Adrenal gland (tissue), 12 donors: ENCODE results near the gene ADARB2. TPM values are rescaled to one million over a fixed set of nuclear protein-coding genes. Genes with fewer than 3 reads are reported as not detected.

ENCODE experiments used
- DNase-seq, 7 donors: peaks; one replicate each; pipeline ENCODE4 v3.0.0-alpha.2; 2019 to 2020
- H3K27ac ChIP-seq, 5 donors: fragments of 200-600 bp; sonication (generic) in 4 of 5; 1 replicate in 3 of 5; 2 replicates in 2 of 5; pipeline versions ENCODE4 v1.5.1 to v1.8.0; 2016 to 2020; ENCODE audit warnings: mild to moderate bottlenecking in 1 of 5
- H3K27me3 ChIP-seq: fragments of 200-600 bp; 2 replicates; pipeline ENCODE4 v1.8.0; 2021
- H3K36me3 ChIP-seq, 2 donors: fragments of 200-600 bp; replicated peaks in 1 of 2; 1 replicate in 1 of 2; 2 replicates in 1 of 2; pipeline versions ENCODE4 v1.5.1 to v1.8.0; 2018 to 2022
- H3K4me1 ChIP-seq, 2 donors: fragments of 200-600 bp; replicated peaks in 1 of 2; 1 replicate in 1 of 2; 2 replicates in 1 of 2; pipeline versions ENCODE4 v1.5.1 to v1.8.0; 2018 to 2021
- H3K4me3 ChIP-seq, 4 donors: fragments of 200-600 bp; sonication (generic) in 3 of 4; one replicate each; pipeline ENCODE4 v1.5.1; 2016 to 2018
- H3K9me3 ChIP-seq, 3 donors: fragments of 200-600 bp; sonication (generic) in 1 of 3; replicated peaks in 1 of 3; 1 replicate in 2 of 3; 2 replicates in 1 of 3; pipeline versions ENCODE4 v1.5.1 to v1.8.0; 2016 to 2021
- POLR2A ChIP-seq, 2 donors: fragments of 450-650 bp; IDR thresholded peaks; one replicate each; pipeline ENCODE4 v1.6.1; 2017; ENCODE audit warnings: antibody characterized with exemption in 2 of 2, mild to moderate bottlenecking in 2 of 2, moderate library complexity in 1 of 2
- WGBS, 4 donors: extraction: QIAGEN DNeasy Blood & Tissue Kit in 2 of 4; methylation state at CpG; one replicate each; pipeline versions ENCODE4 v1.1.5 to v1.1.7; 2013 to 2017; 5-methylcytosine and 5-hydroxymethylcytosine counted together
- intact Hi-C, 2 donors: fragments of 100-400 bp; cut with DNase I; formaldehyde crosslinking; loops; one replicate each; pipeline versions ENCODE4 v1.14.1 to v1.15.0; 2022 to 2023
- polyA plus RNA-seq, 3 donors: library from polyadenylated mRNA; stranded (reverse); fragments of 200-250 nt in 2 of 3; fragments of 350-450 nt in 1 of 3; fragmentation: Illumina TruSeq in 1 of 3; extraction: RNeasy Lipid Tissue Mini Kit (QIAGEN cat#74804) in 1 of 3; gene quantifications; one replicate each; pipeline ENCODE4 v1.2.3, GENCODE V29; 2013 to 2014
- total RNA-seq, 9 donors: library from RNA; depleted of rRNA in 4 of 9; stranded (reverse); fragments of >200 nt in 4 of 9; fragments of 120-200 nt in 1 of 9; fragmentation: NEBNext Ultra II Directional in 1 of 9; extraction: Animal tissue kit (Norgen Biotek cat#: 25700) in 1 of 9; gene quantifications; one replicate each; pipeline versions ENCODE4 v1.1.0 to v1.2.4, GENCODE V29; 2013 to 2023
- TF ChIP-seq, protein P1 (sequence below), 6 experiments: fragments of 450-650 bp in 4 of 6; fragments of 200-600 bp in 2 of 6; sonication (generic) in 1 of 6; IDR thresholded peaks; 1 replicate in 5 of 6; 2 replicates in 1 of 6; pipeline versions ENCODE4 v1.5.1 to v1.8.0; 2016 to 2021; ENCODE audit warnings: antibody characterized with exemption in 6 of 6, mild to moderate bottlenecking in 2 of 6, moderate library complexity in 1 of 6
- donor health status: healthy with polysubstance abuse.
- donor health status: Bipolar disorder and iron deficiency.
- donor health status: DM: yes; HTN: yes; CAD: no.
- donor health status: DM: no; HTN: no; CAD: no.
- donor health status: DM: no; HTN: no; CAD: no.
- donor health status: DM: yes; HTN: yes; CAD: no.

ADARB2 gene
- total and polyA plus RNA-seq, 12 donors: 0.14 to 3.1 (median 0.91) TPM

DNA sequence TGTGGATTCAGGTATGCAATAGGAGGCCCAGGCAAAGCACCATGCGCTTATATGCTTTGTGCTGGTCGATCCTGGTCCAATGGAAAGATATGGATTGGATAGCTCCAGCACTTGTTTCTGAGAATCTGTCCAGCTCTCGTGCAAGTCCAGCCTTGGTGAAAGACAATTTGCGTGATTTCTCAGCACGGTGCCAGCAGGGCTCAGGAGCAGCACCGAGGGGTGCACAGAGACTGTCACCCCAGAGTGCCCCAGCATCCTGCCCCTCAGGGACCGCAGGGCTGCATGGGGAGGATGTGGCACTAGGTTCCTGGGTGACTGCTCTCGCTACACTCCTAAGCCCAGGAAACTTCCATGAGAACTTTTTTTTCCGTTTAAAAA lies 455.9 kb downstream of the ADARB2 start:
- Histone ChIP-seq H3K36me3 (no peaks in the 10 kb centered on the region), H3K4me1 (no peaks in the 10 kb centered on the region), H3K9me3 (no peaks in the 10 kb centered on the region), H3K4me3 (no peak overlapping the region), H3K27ac (no peak overlapping the region), H3K27me3 (no peaks in the 10 kb centered on the region)
- intact Hi-C loops: no loop called here
- WGBS, 4 donors: 83 to 85% (median 84%) methylated on average over 9 of the region's 9 CpGs
- no peak for TF ChIP-seq POLR2A (IDR thresholded peaks at IDR 0.05)
- TF ChIP-seq, protein P1, sequence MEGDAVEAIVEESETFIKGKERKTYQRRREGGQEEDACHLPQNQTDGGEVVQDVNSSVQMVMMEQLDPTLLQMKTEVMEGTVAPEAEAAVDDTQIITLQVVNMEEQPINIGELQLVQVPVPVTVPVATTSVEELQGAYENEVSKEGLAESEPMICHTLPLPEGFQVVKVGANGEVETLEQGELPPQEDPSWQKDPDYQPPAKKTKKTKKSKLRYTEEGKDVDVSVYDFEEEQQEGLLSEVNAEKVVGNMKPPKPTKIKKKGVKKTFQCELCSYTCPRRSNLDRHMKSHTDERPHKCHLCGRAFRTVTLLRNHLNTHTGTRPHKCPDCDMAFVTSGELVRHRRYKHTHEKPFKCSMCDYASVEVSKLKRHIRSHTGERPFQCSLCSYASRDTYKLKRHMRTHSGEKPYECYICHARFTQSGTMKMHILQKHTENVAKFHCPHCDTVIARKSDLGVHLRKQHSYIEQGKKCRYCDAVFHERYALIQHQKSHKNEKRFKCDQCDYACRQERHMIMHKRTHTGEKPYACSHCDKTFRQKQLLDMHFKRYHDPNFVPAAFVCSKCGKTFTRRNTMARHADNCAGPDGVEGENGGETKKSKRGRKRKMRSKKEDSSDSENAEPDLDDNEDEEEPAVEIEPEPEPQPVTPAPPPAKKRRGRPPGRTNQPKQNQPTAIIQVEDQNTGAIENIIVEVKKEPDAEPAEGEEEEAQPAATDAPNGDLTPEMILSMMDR (IDR thresholded peaks at IDR 0.05): no peak
- peak in 1 of 7 donors; percentile 9 for DNase-seq

DNA sequence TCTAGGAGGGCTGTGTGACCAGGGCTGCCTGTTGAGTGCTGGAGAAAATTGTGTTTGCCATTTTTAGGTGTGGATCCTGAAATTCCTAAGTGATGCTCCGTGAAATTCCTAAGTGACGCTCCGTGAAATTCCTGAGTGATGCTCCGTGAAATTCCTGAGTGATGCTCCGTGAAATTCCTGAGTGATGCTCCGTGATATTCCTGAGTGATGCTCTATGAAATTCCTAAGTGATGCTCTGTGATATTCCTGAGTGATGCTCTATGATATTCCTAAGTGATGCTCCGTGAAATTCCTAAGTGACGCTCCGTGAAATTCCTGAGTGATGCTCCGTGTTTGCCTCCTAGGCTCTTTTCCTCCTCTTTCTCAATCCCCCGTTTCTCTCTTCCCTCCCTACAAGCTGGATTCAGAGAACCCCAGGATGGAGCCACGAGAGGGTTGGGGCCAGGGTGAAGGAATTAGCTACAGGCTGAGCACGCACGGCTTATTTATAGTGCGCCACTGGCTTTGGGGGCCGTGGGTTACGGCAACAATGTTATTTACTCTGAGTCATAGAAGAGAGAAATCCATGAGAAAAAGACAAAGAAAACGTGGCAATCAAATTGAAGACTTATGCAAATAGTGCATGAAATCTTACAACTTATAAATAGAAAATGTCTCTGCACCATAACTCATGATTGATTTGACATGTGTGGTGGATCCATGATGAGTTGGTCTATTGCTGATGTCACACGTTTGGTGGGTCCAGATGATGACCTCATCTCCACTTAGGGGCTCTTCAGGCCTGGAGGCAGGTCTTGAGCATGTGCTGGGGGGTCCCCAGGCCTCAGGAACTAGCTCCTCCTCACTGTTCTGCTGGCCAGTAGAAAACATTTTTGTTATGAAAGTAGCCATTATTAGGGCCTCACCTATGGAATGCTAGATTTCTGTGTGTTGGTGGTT lies 456.6 kb downstream of the ADARB2 start:
- Histone ChIP-seq H3K4me3 (no peak overlapping the region), H3K36me3 (no peaks in the 10 kb centered on the region), H3K27me3 (no peaks in the 10 kb centered on the region), H3K27ac (no peak overlapping the region), H3K9me3 (no peaks in the 10 kb centered on the region), H3K4me1 (no peaks in the 10 kb centered on the region)
- 73 to 77% (median 75%) methylated on average over 19 of the region's 19 CpGs for WGBS, 4 donors
- intact Hi-C loops: no loop called here
- TF ChIP-seq POLR2A (IDR thresholded peaks at IDR 0.05): no peak
- TF ChIP-seq, protein P1 (IDR thresholded peaks at IDR 0.05): no peak
- peak in 1 of 7 donors; percentile 15 for DNase-seq

DNA sequence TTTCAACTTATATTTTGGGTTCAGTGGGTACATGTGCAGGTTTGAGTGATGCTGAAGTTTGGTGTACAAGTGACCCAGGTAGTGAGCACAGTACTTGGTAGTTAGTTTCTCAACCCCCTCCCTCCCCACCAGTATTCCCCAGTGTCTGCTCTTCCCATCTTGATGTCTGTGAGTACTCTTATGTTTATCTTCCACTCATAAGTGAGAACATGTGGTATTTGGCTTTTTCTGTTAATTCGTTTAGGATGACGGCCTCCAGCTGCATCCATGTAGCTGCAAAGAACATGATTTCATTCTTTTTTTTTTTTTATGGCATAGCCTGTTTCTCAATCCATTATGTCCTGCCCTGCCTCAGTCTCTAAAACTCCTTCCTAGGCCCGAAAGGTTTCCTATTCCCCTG lies 459.0 kb downstream of the ADARB2 start:
- intact Hi-C loops: no loop called here
- H3K4me1 ChIP-seq: no peaks in the 10 kb centered on the region
- H3K9me3 ChIP-seq: no peaks in the 10 kb centered on the region
- H3K4me3 ChIP-seq: no peak overlapping the region
- DNase-seq: no peak
- WGBS, 4 donors: 57 to 68% (median 63%) methylated on average over 3 of the region's 3 CpGs
- TF ChIP-seq, protein P1 (IDR thresholded peaks at IDR 0.05): no peak
- TF ChIP-seq POLR2A (IDR thresholded peaks at IDR 0.05): no peak
- H3K27me3 ChIP-seq: no peaks in the 10 kb centered on the region
- no peak overlapping the region for H3K27ac ChIP-seq
- H3K36me3 ChIP-seq: no peaks in the 10 kb centered on the region

DNA sequence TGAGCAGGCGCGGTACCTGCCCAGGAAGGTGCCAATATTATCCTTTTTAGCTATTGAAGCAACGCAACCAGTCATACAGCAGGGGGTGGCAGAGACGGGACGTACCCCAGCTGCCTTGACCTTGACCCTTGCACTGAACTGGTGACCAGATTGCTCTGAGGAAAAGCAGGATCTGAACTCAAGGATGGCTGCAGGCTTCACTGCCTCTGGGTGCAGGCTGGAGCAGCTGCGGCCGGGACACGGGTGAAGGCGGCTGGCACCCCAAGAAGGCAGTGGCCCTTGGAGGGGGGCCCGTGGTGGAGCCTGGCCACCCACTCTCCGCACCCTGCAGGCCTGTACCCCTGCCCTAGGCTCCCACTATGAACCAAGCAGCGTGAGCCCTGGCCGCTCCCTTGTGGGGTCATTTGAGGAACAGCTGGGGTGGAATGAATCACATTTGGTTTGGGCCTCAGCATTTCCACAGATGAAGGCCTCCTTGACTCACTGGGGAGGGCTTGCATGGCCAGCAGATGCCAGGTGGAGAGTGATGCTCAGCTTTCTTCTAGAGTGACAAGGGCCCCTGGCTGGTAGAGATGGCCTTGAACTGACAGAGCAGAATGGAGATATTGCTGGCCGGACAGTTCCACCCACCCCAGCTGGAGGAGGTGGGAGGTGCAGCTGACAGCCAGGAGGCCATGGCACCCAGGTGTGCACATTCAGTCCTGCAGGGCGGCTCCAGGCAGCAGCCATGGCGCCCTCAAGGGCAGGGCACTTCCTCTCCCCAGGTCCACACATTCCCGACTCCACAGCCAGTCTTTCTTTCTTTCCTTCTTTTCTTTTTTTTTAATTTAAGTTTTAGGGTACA lies 462.4 kb downstream of the ADARB2 start:
- 79 to 96% (median 80%) methylated on average over 9 to 17 of the region's 17 CpGs for WGBS, 4 donors
- intact Hi-C loops: no loop called here
- TF ChIP-seq, protein P1 (IDR thresholded peaks at IDR 0.05): no peak
- TF ChIP-seq POLR2A (IDR thresholded peaks at IDR 0.05): no peak

More for the DNA sequence above, 462.4 kb downstream of the ADARB2 start:
- Histone ChIP-seq H3K4me1 (no peaks in the 10 kb centered on the region), H3K36me3 (no peaks in the 10 kb centered on the region), H3K9me3 (no peaks in the 10 kb centered on the region), H3K27ac (no peak overlapping the region), H3K4me3 (no peak overlapping the region), H3K27me3 (no peaks in the 10 kb centered on the region)
- no peak for DNase-seq
